Testis (tissue), 2 donors: Measurements from ENCODE around the gene SLC6A17.

Experiments used
- POLR2A ChIP-seq: fragments of 450-650 bp; IDR thresholded peaks from one replicate; pipeline ENCODE4 v1.6.1; 2017; ENCODE audit warnings: antibody characterized with exemption, mild to moderate bottlenecking, moderate library complexity
- TF ChIP-seq, protein P1 (sequence below), 3 experiments: fragments of 450-650 bp in 2 of 3; fragments of 200-600 bp in 1 of 3; sonication (generic) in 1 of 3; IDR thresholded peaks; one replicate each; pipeline ENCODE4 v1.5.1; 2016 to 2019; ENCODE audit warnings: antibody characterized with exemption in 3 of 3, mild to moderate bottlenecking in 2 of 3, moderate library complexity in 1 of 3

DNA sequence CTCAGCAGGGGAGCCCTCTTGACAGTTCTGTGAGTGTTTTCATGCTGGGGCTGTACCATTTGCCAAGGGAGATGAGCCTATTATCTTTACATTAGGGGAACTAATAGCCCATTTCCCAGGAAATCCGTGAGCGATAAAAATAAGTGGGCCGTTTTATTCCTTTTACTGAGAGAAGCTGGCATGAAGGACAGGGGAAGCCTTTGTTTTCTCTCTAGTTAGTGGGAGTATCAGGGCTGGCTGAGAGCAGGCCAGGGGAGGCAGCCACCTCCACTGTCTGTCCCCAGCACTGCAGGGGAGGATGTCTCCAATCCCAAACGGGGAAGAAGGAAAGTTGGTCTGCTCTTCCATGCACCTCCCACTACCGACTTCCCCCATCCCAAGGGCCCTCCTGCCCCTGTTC is 35.5 kb upstream of the SLC6A17 start:
- TF ChIP-seq, protein P1, sequence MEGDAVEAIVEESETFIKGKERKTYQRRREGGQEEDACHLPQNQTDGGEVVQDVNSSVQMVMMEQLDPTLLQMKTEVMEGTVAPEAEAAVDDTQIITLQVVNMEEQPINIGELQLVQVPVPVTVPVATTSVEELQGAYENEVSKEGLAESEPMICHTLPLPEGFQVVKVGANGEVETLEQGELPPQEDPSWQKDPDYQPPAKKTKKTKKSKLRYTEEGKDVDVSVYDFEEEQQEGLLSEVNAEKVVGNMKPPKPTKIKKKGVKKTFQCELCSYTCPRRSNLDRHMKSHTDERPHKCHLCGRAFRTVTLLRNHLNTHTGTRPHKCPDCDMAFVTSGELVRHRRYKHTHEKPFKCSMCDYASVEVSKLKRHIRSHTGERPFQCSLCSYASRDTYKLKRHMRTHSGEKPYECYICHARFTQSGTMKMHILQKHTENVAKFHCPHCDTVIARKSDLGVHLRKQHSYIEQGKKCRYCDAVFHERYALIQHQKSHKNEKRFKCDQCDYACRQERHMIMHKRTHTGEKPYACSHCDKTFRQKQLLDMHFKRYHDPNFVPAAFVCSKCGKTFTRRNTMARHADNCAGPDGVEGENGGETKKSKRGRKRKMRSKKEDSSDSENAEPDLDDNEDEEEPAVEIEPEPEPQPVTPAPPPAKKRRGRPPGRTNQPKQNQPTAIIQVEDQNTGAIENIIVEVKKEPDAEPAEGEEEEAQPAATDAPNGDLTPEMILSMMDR (IDR thresholded peaks at IDR 0.05): no peak
- no peak for TF ChIP-seq POLR2A
